ENCODE data around the gene THAP10.
"Not testable (repeated sequence)": the region's sequence is repeated elsewhere in the genome, so short reads cannot be mapped to it uniquely, and the experiment has no call there.

Gene THAP10

GRCh38 chr15:70892002-70892911 is at the start of gene THAP10, which contains the start of gene LRRC49:
TSS of gene THAP10 (minus strand) at chr15:70892433. CDS start at chr15:70892272, 161 bp downstream.
TSS of gene LRRC49 (plus strand) at chr15:70892826. CDS start at chr15:70892895, 69 bp downstream.
- H3K9ac ChIP-seq (ENCODE audit: low read length): peak within 1 kb of the TSS; percentile 72
- H3K9me3 ChIP-seq (ENCODE audit: control insufficient read depth, low read length): no peaks in the 10 kb centered on the region
- H3K36me3 ChIP-seq (ENCODE audit: control insufficient read depth, insufficient read depth, low read length): no peaks in the 10 kb centered on the region
- H3K27me3 ChIP-seq (ENCODE audit: control insufficient read depth, insufficient read depth, low read length): no peaks in the 10 kb centered on the region
- peaks cover 3% of the 10 kb centered on the region for H3K4me1 ChIP-seq (ENCODE audit: control insufficient read depth, insufficient read depth, low read length)
- H3K4me3 ChIP-seq (ENCODE audit: low read length): peak within 1 kb of the TSS; percentile 99

- no peak overlapping the region for H3K9ac ChIP-seq (ENCODE audit: low read length)
- H3K27me3 ChIP-seq (ENCODE audit: control insufficient read depth, insufficient read depth, low read length): no peaks in the 10 kb centered on the region
- no peaks in the 10 kb centered on the region for H3K9me3 ChIP-seq (ENCODE audit: control insufficient read depth, low read length)
- no peaks in the 10 kb centered on the region for H3K4me1 ChIP-seq (ENCODE audit: control insufficient read depth, insufficient read depth, low read length)
- no peaks in the 10 kb centered on the region for H3K36me3 ChIP-seq (ENCODE audit: control insufficient read depth, insufficient read depth, low read length)
- no peak overlapping the region for H3K4me3 ChIP-seq (ENCODE audit: low read length)
These were observed 44.1 kb upstream of the THAP10 start for GRCh38 chr15:70936326-70936725.

GRCh38 chr15:70935631-70936030 is 43.4 kb upstream of the THAP10 start:
- H3K36me3 ChIP-seq (ENCODE audit: control insufficient read depth, insufficient read depth, low read length): no peaks in the 10 kb centered on the region
- H3K9me3 ChIP-seq (ENCODE audit: control insufficient read depth, low read length): no peaks in the 10 kb centered on the region
- no peak overlapping the region for H3K9ac ChIP-seq (ENCODE audit: low read length)
- H3K27me3 ChIP-seq (ENCODE audit: control insufficient read depth, insufficient read depth, low read length): no peaks in the 10 kb centered on the region
- H3K4me3 ChIP-seq (ENCODE audit: low read length): no peak overlapping the region
- no peaks in the 10 kb centered on the region for H3K4me1 ChIP-seq (ENCODE audit: control insufficient read depth, insufficient read depth, low read length)

- H3K4me3 ChIP-seq (ENCODE audit: low read length): no peak overlapping the region
- no peaks in the 10 kb centered on the region for H3K27me3 ChIP-seq (ENCODE audit: control insufficient read depth, insufficient read depth, low read length)
- no peaks in the 10 kb centered on the region for H3K4me1 ChIP-seq (ENCODE audit: control insufficient read depth, insufficient read depth, low read length)
- H3K9me3 ChIP-seq (ENCODE audit: control insufficient read depth, low read length): no peaks in the 10 kb centered on the region
- H3K36me3 ChIP-seq (ENCODE audit: control insufficient read depth, insufficient read depth, low read length): no peaks in the 10 kb centered on the region
- no peak overlapping the region for H3K9ac ChIP-seq (ENCODE audit: low read length)
These were observed 41.2 kb upstream of the THAP10 start for GRCh38 chr15:70933411-70933810.

GRCh38 chr15:70932397-70932796 is 40.2 kb upstream of the THAP10 start:
- H3K9me3 ChIP-seq (ENCODE audit: control insufficient read depth, low read length): no peaks in the 10 kb centered on the region

GRCh38 chr15:70931821-70932220 is 39.6 kb upstream of the THAP10 start:
- Histone ChIP-seq H3K9me3 (ENCODE audit: control insufficient read depth, low read length) (no peaks in the 10 kb centered on the region), H3K27me3 (ENCODE audit: control insufficient read depth, insufficient read depth, low read length) (no peaks in the 10 kb centered on the region), H3K36me3 (ENCODE audit: control insufficient read depth, insufficient read depth, low read length) (no peaks in the 10 kb centered on the region), H3K4me3 (ENCODE audit: low read length) (no peak overlapping the region), H3K9ac (ENCODE audit: low read length) (no peak overlapping the region), H3K4me1 (ENCODE audit: control insufficient read depth, insufficient read depth, low read length) (no peaks in the 10 kb centered on the region)

More at GRCh38 chr15:70932397-70932796, 40.2 kb upstream of the THAP10 start:
- Histone ChIP-seq H3K4me3 (ENCODE audit: low read length) (no peak overlapping the region), H3K4me1 (ENCODE audit: control insufficient read depth, insufficient read depth, low read length) (no peaks in the 10 kb centered on the region), H3K36me3 (ENCODE audit: control insufficient read depth, insufficient read depth, low read length) (no peaks in the 10 kb centered on the region), H3K9ac (ENCODE audit: low read length) (no peak overlapping the region), H3K27me3 (ENCODE audit: control insufficient read depth, insufficient read depth, low read length) (no peaks in the 10 kb centered on the region)

GRCh38 chr15:70926914-70927313 is 34.7 kb upstream of the THAP10 start:
- H3K9ac ChIP-seq (ENCODE audit: low read length); H3K27me3 ChIP-seq (ENCODE audit: control insufficient read depth, insufficient read depth, low read length); H3K36me3 ChIP-seq (ENCODE audit: control insufficient read depth, insufficient read depth, low read length); H3K4me3 ChIP-seq (ENCODE audit: low read length); H3K9me3 ChIP-seq (ENCODE audit: control insufficient read depth, low read length); H3K4me1 ChIP-seq (ENCODE audit: control insufficient read depth, insufficient read depth, low read length): not testable (repeated sequence)

- Histone ChIP-seq H3K9me3 (ENCODE audit: control insufficient read depth, low read length) (no peaks in the 10 kb centered on the region), H3K4me3 (ENCODE audit: low read length) (no peak overlapping the region), H3K9ac (ENCODE audit: low read length) (no peak overlapping the region), H3K27me3 (ENCODE audit: control insufficient read depth, insufficient read depth, low read length) (no peaks in the 10 kb centered on the region), H3K36me3 (ENCODE audit: control insufficient read depth, insufficient read depth, low read length) (no peaks in the 10 kb centered on the region), H3K4me1 (ENCODE audit: control insufficient read depth, insufficient read depth, low read length) (no peaks in the 10 kb centered on the region)
These were observed 31.3 kb upstream of the THAP10 start for GRCh38 chr15:70923311-70924080.

GRCh38 chr15:70922119-70922518 is 29.9 kb upstream of the THAP10 start:
- Histone ChIP-seq H3K4me1 (ENCODE audit: control insufficient read depth, insufficient read depth, low read length) (no peaks in the 10 kb centered on the region), H3K4me3 (ENCODE audit: low read length) (no peak overlapping the region), H3K36me3 (ENCODE audit: control insufficient read depth, insufficient read depth, low read length) (no peaks in the 10 kb centered on the region), H3K9ac (ENCODE audit: low read length) (no peak overlapping the region), H3K9me3 (ENCODE audit: control insufficient read depth, low read length) (no peaks in the 10 kb centered on the region), H3K27me3 (ENCODE audit: control insufficient read depth, insufficient read depth, low read length) (no peaks in the 10 kb centered on the region)

GRCh38 chr15:70920981-70921696 is 28.9 kb upstream of the THAP10 start:
- no peaks in the 10 kb centered on the region for H3K9me3 ChIP-seq (ENCODE audit: control insufficient read depth, low read length)
- no peak overlapping the region for H3K9ac ChIP-seq (ENCODE audit: low read length)
- H3K4me3 ChIP-seq (ENCODE audit: low read length): no peak overlapping the region
- no peaks in the 10 kb centered on the region for H3K27me3 ChIP-seq (ENCODE audit: control insufficient read depth, insufficient read depth, low read length)
- no peaks in the 10 kb centered on the region for H3K4me1 ChIP-seq (ENCODE audit: control insufficient read depth, insufficient read depth, low read length)
- H3K36me3 ChIP-seq (ENCODE audit: control insufficient read depth, insufficient read depth, low read length): no peaks in the 10 kb centered on the region

GRCh38 chr15:70917955-70918354 is 25.7 kb upstream of the THAP10 start:
- Histone ChIP-seq H3K9ac (ENCODE audit: low read length) (no peak overlapping the region), H3K9me3 (ENCODE audit: control insufficient read depth, low read length) (no peaks in the 10 kb centered on the region), H3K27me3 (ENCODE audit: control insufficient read depth, insufficient read depth, low read length) (no peaks in the 10 kb centered on the region), H3K4me1 (ENCODE audit: control insufficient read depth, insufficient read depth, low read length) (no peaks in the 10 kb centered on the region), H3K4me3 (ENCODE audit: low read length) (no peak overlapping the region), H3K36me3 (ENCODE audit: control insufficient read depth, insufficient read depth, low read length) (no peaks in the 10 kb centered on the region)
